Glutamatergic neuron (in vitro differentiated cells): ENCODE measurements around the gene AGL. TPM values are rescaled to one million over a fixed set of nuclear protein-coding genes. Genes with fewer than 3 reads are reported as not detected.
"Not testable (repeated sequence)": the region's sequence is repeated elsewhere in the genome, so short reads cannot be mapped to it uniquely, and the experiment has no call there.

Source experiments
- DNase-seq: peaks from one replicate; pipeline ENCODE4 v3.0.0; 2022
- H3K27ac Mint-ChIP-seq: one replicate; pipeline ENCODE4 v1.8.0; 2020; ENCODE audit warnings: mild to moderate bottlenecking, mixed read lengths, inconsistent platforms; ENCODE audit not compliant: unreplicated experiment
- H3K27me3 Mint-ChIP-seq: one replicate; pipeline ENCODE4 v1.8.0; 2020; ENCODE audit warnings: mild to moderate bottlenecking, moderate library complexity, mixed read lengths, inconsistent platforms; ENCODE audit not compliant: unreplicated experiment
- H3K36me3 Mint-ChIP-seq: one replicate; pipeline ENCODE4 v1.8.0; 2020; ENCODE audit warnings: mild to moderate bottlenecking, mixed read lengths, inconsistent platforms; ENCODE audit not compliant: unreplicated experiment
- H3K4me1 Mint-ChIP-seq: one replicate; pipeline ENCODE4 v1.8.0; 2020; ENCODE audit warnings: mild to moderate bottlenecking, low read depth, mixed read lengths, inconsistent platforms; ENCODE audit not compliant: unreplicated experiment
- H3K4me3 Mint-ChIP-seq: one replicate; pipeline ENCODE4 v1.8.0; 2020; ENCODE audit warnings: mild to moderate bottlenecking, mixed read lengths, inconsistent platforms; ENCODE audit not compliant: unreplicated experiment
- H3K9me3 Mint-ChIP-seq: one replicate; pipeline ENCODE4 v1.8.0; 2020; ENCODE audit warnings: mild to moderate bottlenecking, moderate library complexity, mixed read lengths, inconsistent platforms; ENCODE audit not compliant: unreplicated experiment
- total RNA-seq: library from RNA; stranded (reverse); fragmentation: NEBNext Ultra II Directional; extraction: Animal tissue kit (Norgen Biotek cat#: 25700); gene quantifications from one replicate; pipeline ENCODE4 v1.2.1, GENCODE V29; 2021; ENCODE audit not compliant: unreplicated experiment
- TF ChIP-seq, protein P1 (sequence below): fragments of 200-600 bp; sonication (generic); IDR thresholded peaks from one replicate; pipeline ENCODE4 v1.5.0; 2021; ENCODE audit not compliant: partially characterized antibody, unreplicated experiment

The AGL gene
- total RNA-seq, 1 donor from 2014 or later: 20.4 TPM

DNA sequence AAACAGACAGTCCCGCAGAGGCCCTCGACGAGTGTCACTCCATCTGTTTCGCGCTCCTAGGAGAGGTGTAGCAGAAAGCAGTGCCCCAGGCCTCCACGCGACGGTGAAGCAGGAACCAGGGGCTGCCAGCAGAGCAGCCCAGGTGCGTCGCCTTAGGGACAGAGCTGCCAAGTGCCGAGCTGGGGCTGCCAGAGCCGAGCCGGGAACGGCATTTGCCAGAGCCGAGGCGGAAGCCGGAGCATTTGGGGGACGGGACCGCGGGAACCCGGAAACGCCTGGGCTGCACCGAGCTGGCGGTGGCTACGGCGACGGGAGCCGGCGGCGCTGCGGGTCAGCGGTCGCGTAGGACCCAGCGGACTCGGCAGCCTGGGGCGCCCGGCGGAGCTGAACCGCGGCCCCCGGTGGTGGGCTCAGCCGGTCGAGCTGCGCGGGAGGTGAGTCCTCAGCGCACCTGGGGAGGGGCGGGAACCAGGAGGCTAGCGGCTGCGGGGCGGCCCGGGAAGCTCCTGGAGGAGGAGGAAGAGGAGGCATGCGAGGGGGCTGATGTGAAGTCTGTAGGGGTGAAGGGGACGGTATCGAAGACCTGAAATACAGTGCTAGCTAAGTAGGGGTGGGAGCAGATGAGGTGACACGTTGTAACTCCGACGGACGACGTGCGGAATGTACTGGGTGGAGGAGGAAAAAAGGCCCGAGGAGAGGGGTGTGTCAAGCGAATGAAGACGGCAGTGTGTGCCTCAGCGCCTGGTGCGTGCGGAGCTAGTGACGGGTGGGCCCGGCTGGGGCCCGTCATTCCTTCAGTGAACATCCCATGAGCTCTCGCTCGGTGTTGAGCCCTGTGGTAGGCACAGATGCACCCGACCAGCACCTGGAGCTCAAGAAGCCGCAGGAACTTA, 119.8 kb downstream of the AGL start, which contains the start of gene SLC35A3:
Gene SLC35A3 (plus strand): TSS at position 268 of the 893 bp plus-strand sequence. CDS start 23,559 bp downstream, outside the sequence.
- H3K27me3 Mint-ChIP-seq: peaks cover 2% of the 10 kb centered on the region
- no peak within 1 kb of the TSS for H3K27ac Mint-ChIP-seq
- DNase-seq: peak; percentile 85
- peaks cover 7% of the 10 kb centered on the region for H3K4me1 Mint-ChIP-seq
- H3K4me3 Mint-ChIP-seq: peak within 1 kb of the TSS; percentile 99
- H3K9me3 Mint-ChIP-seq: peaks cover 6% of the 10 kb centered on the region
- TF ChIP-seq, protein P1, sequence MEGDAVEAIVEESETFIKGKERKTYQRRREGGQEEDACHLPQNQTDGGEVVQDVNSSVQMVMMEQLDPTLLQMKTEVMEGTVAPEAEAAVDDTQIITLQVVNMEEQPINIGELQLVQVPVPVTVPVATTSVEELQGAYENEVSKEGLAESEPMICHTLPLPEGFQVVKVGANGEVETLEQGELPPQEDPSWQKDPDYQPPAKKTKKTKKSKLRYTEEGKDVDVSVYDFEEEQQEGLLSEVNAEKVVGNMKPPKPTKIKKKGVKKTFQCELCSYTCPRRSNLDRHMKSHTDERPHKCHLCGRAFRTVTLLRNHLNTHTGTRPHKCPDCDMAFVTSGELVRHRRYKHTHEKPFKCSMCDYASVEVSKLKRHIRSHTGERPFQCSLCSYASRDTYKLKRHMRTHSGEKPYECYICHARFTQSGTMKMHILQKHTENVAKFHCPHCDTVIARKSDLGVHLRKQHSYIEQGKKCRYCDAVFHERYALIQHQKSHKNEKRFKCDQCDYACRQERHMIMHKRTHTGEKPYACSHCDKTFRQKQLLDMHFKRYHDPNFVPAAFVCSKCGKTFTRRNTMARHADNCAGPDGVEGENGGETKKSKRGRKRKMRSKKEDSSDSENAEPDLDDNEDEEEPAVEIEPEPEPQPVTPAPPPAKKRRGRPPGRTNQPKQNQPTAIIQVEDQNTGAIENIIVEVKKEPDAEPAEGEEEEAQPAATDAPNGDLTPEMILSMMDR: no peak
- no peaks in the 10 kb centered on the region for H3K36me3 Mint-ChIP-seq

DNA sequence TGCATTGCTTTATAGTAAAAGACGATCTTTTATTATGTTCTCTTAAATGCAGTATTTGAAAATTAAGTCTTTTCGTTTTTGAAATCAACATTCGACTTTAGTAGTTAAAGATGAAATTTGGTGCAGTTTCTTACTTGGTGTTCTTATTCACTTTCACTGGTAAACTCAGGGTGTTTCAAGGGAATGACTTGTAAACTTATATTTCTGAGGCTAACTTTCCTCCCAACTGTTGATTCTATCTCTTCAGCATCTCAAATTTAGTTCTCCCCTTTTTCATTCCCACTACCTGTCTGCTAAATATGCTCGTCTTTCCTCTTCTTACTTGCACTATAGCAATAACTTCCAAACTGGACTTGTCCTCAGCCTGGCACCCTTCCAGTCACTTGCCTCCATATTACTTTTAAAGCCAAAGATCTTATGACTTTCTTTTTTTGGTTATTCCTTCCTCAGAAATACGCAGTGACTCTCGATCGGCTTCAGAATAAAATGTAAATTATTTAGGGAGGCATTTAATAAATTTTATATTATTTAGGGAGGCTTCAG, 120.6 kb downstream of the AGL start:
- Mint-ChIP-seq H3K36me3 (no peaks in the 10 kb centered on the region), H3K27ac (no peak overlapping the region), H3K4me1 (peaks cover 7% of the 10 kb centered on the region), H3K27me3 (peaks cover 2% of the 10 kb centered on the region), H3K4me3 (peak overlapping the region; percentile 99), H3K9me3 (peaks cover 8% of the 10 kb centered on the region)
- DNase-seq: no peak
- TF ChIP-seq, protein P1: no peak

DNA sequence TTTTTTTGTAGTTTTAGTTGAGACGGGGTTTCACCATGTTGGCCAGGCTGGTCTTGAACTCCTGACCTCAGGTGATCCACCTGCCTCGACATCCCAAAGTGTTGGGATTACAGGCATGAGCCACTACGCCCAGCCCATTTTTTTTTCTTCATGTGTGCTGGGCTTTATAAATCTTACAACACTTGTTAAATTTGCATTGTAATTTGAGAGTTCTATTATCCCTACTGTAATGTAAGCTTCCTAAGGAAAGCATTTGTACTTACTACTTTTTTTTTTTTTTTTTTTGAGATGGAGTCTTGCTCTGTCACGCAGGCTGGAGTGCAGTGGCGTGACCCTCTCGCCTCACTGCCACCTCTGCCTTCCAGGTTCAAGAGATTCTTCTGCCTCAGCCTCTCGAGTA, 121.9 kb downstream of the AGL start:
- not testable (repeated sequence) for H3K4me1 Mint-ChIP-seq, DNase-seq, H3K9me3 Mint-ChIP-seq, H3K27ac Mint-ChIP-seq, H3K4me3 Mint-ChIP-seq, H3K27me3 Mint-ChIP-seq, H3K36me3 Mint-ChIP-seq

Other genes with a start within 250 kb of the AGL start
- gene PALMD, start 204.2 kb upstream of the AGL start, total RNA-seq: 5.1 TPM
- gene FRRS1, start 83.7 kb upstream of the AGL start, total RNA-seq: 1.3 TPM
- gene SLC35A3, start 119.6 kb downstream of the AGL start, total RNA-seq: 7.7 TPM